Mesendoderm (in vitro differentiated cells): ENCODE results near the gene MYO1E.

Experiments
- DNase-seq: peaks from one replicate; pipeline ENCODE4 v3.0.0; 2013
- H2AK5ac ChIP-seq: 2 replicates; pipeline ENCODE4 v1.6.1; 2013; ENCODE audit warnings: low read length, inconsistent platforms
- H2BK120ac ChIP-seq: 2 replicates; pipeline ENCODE4 v1.6.1; 2013; ENCODE audit warnings: low read depth, mild to moderate bottlenecking, low read length, moderate library complexity, mixed read lengths
- H2BK15ac ChIP-seq: replicated peaks from 2 replicates; pipeline ENCODE4 v1.6.1; 2013; ENCODE audit warnings: low read depth, mild to moderate bottlenecking, moderate library complexity
- H2BK5ac ChIP-seq: 2 replicates; pipeline ENCODE4 v1.6.1; 2013; ENCODE audit warnings: low read length, inconsistent platforms
- H3K18ac ChIP-seq: 2 replicates; pipeline ENCODE4 v1.6.1; 2013; ENCODE audit warnings: mild to moderate bottlenecking, low read length, mixed read lengths
- H3K23ac ChIP-seq: one replicate; pipeline ENCODE4 v1.6.1; 2013; ENCODE audit warnings: low read length
- H3K27ac ChIP-seq: 2 replicates; pipeline ENCODE4 v1.5.1; 2013; ENCODE audit warnings: low read depth, mild to moderate bottlenecking, inconsistent platforms, low read length, moderate library complexity
- H3K27me3 ChIP-seq: 2 replicates; pipeline ENCODE4 v1.6.1; 2013; ENCODE audit warnings: low read length, control low read depth, mild to moderate bottlenecking, inconsistent platforms; ENCODE audit not compliant: insufficient read depth, poor library complexity
- H3K36me3 ChIP-seq: 2 replicates; pipeline ENCODE4 v1.6.1; 2013; ENCODE audit warnings: low read length, inconsistent platforms; ENCODE audit not compliant: control insufficient read depth, insufficient read depth
- H3K4ac ChIP-seq: one replicate; pipeline ENCODE4 v1.6.1; 2013; ENCODE audit warnings: low read depth, mild to moderate bottlenecking, low read length, moderate library complexity
- H3K4me1 ChIP-seq: 2 replicates; pipeline ENCODE4 v1.6.1; 2013; ENCODE audit warnings: low read depth, low read length, inconsistent platforms; ENCODE audit not compliant: control insufficient read depth
- H3K4me2 ChIP-seq: 2 replicates; pipeline ENCODE4 v1.6.1; 2013; ENCODE audit warnings: low read length
- H3K4me3 ChIP-seq: 2 replicates; pipeline ENCODE4 v1.5.1; 2013; ENCODE audit warnings: mild to moderate bottlenecking, low read length
- H3K56ac ChIP-seq: one replicate; pipeline ENCODE4 v1.6.1; 2013; ENCODE audit warnings: low read length
- H3K79me1 ChIP-seq: 2 replicates; pipeline ENCODE4 v1.6.1; 2013; ENCODE audit warnings: low read length, inconsistent platforms
- H3K79me2 ChIP-seq: 2 replicates; pipeline ENCODE4 v1.6.1; 2013; ENCODE audit warnings: mild to moderate bottlenecking, low read length; ENCODE audit not compliant: control insufficient read depth, insufficient read depth
- H3K9ac ChIP-seq: 2 replicates; pipeline ENCODE4 v1.6.1; 2013; ENCODE audit warnings: low read length, inconsistent platforms
- H4K5ac ChIP-seq: one replicate; pipeline ENCODE4 v1.6.1; 2013; ENCODE audit warnings: low read length
- H4K8ac ChIP-seq: one replicate; pipeline ENCODE4 v1.6.1; 2013; ENCODE audit warnings: low read depth, mild to moderate bottlenecking, control low read depth, low read length, moderate library complexity
- WGBS: extraction: QIAGEN DNeasy Blood & Tissue Kit; methylation state at CpG from one replicate; pipeline ENCODE4 v1.1.7; 2013; ENCODE audit warnings: low lambda C conversion rate, missing lambda C conversion rate; ENCODE audit not compliant: insufficient coverage; ENCODE audit errors: extremely low coverage; 5-methylcytosine and 5-hydroxymethylcytosine counted together

The MYO1E gene

DNA sequence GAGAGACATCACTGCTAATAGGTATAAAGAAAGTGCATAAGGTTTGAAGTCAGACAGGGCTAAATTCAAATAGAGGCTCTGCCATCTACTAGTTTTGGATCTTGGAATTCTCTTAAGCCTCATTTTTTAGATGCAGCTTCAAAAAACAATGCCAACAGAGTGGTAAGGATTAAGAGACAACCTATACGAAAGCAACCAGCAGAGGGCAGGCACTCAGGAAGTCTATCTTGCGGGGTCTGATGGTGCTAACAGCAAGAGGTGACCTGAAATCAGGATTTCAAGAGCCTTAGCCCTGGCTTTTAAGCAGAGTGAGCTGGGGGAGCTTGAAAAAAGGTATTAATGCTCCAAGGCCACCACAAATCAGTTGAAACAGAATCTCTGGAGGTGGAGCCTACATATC, 125.3 kb downstream of the MYO1E start:
- no peak overlapping the region for H4K8ac ChIP-seq
- H3K27me3 ChIP-seq: no peaks in the 10 kb centered on the region
- H3K23ac ChIP-seq: no peak overlapping the region
- H3K4ac ChIP-seq: no peak overlapping the region
- H2BK15ac ChIP-seq: no peak overlapping the region
- WGBS: no CpG with 5 or more reads among the region's 2 CpGs
- H4K5ac ChIP-seq: no peak overlapping the region
- no peak overlapping the region for H3K4me3 ChIP-seq
- no peak overlapping the region for H3K56ac ChIP-seq
- H3K4me2 ChIP-seq: no peak overlapping the region
- H3K79me1 ChIP-seq: no peaks in the 10 kb centered on the region
- no peaks in the 10 kb centered on the region for H3K4me1 ChIP-seq
- no peak overlapping the region for H3K9ac ChIP-seq
- no peak overlapping the region for H2AK5ac ChIP-seq
- no peaks in the 10 kb centered on the region for H3K36me3 ChIP-seq
- no peak overlapping the region for H3K18ac ChIP-seq
- no peak overlapping the region for H2BK5ac ChIP-seq
- H2BK120ac ChIP-seq: no peak overlapping the region
- H3K79me2 ChIP-seq: no peaks in the 10 kb centered on the region
- no peak overlapping the region for H3K27ac ChIP-seq
- peak; percentile 83 for DNase-seq

DNA sequence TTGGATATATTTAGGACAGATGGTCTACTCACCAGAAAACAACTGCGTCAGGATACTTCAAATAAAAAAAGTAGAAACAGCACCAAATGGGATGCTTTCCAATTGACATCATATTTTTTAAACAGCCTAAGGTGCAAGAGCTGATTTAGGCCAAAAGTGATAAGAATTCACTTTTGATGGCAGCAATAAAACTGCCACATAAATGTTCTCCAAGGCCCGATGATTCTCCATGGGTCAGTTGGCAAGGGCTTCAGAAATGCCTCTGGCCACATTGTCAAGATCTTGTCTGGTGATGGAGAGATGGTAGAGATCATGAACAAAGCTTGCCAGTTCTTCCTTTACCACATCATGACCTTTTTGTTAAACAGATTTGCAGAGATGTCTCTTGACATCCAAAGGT, 127.1 kb downstream of the MYO1E start:
- Histone ChIP-seq H3K4me1 (no peaks in the 10 kb centered on the region), H3K4me3 (no peak overlapping the region), H3K23ac (no peak overlapping the region), H3K4ac (no peak overlapping the region), H2BK5ac (no peak overlapping the region), H4K8ac (no peak overlapping the region), H2AK5ac (no peak overlapping the region), H3K56ac (no peak overlapping the region), H4K5ac (no peak overlapping the region), H3K27me3 (no peaks in the 10 kb centered on the region), H3K4me2 (no peak overlapping the region), H3K79me1 (no peaks in the 10 kb centered on the region), H3K36me3 (no peaks in the 10 kb centered on the region), H3K79me2 (no peaks in the 10 kb centered on the region), H3K18ac (no peak overlapping the region), H3K9ac (no peak overlapping the region), H2BK15ac (no peak overlapping the region), H2BK120ac (no peak overlapping the region), H3K27ac (no peak overlapping the region)
- no peak for DNase-seq
- WGBS: no CpG with 5 or more reads among the region's 2 CpGs

DNA sequence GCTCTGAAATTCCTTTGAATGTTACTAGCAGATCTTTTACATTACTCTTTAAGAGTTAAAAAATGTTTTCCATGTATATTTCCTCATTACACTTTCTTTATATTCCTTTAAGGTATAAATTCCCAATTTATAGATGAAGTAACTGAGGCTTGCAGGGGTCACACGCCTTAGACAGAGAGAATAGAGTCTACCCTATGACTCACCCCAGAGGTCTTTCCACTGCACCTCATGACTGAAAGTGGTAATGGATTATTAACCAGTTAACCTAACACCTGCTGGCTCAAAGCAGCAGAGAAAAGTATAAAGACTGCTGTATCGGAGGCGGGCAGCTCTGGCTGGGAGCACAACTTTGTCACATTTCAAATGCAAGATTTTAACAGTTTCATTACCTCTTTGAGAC, 128.3 kb downstream of the MYO1E start:
- H2AK5ac ChIP-seq: no peak overlapping the region
- H3K4me3 ChIP-seq: no peak overlapping the region
- no peak overlapping the region for H4K8ac ChIP-seq
- H3K27me3 ChIP-seq: no peaks in the 10 kb centered on the region
- H4K5ac ChIP-seq: no peak overlapping the region
- H3K4me1 ChIP-seq: no peaks in the 10 kb centered on the region
- H3K79me1 ChIP-seq: no peaks in the 10 kb centered on the region
- WGBS: no CpG with 5 or more reads among the region's 3 CpGs
- no peak overlapping the region for H2BK15ac ChIP-seq
- H3K4ac ChIP-seq: no peak overlapping the region
- H2BK120ac ChIP-seq: no peak overlapping the region
- H3K18ac ChIP-seq: no peak overlapping the region
- DNase-seq: no peak
- no peak overlapping the region for H3K4me2 ChIP-seq
- H3K27ac ChIP-seq: no peak overlapping the region
- H3K9ac ChIP-seq: no peak overlapping the region
- H3K56ac ChIP-seq: no peak overlapping the region
- no peaks in the 10 kb centered on the region for H3K79me2 ChIP-seq
- H3K36me3 ChIP-seq: no peaks in the 10 kb centered on the region
- no peak overlapping the region for H2BK5ac ChIP-seq
- H3K23ac ChIP-seq: no peak overlapping the region

DNA sequence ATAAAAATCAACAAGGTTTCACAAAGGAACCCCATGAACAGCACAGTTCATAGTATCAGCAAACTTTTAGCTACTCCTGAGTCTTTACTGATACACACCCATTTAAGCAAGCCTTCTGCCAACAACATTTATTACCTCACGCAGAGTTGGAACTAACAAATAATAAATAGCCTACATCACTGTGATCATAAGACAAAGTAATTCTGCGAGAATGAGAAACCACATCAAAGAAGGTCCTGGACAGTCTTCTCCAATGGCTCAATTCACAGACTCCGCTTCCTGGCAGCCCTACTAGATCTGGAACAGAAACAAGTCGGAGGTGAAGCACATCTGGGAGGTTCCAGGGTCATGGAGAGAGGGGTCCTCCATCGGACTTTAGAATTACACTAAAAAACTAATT, 129.0 kb downstream of the MYO1E start:
- no peak overlapping the region for H3K9ac ChIP-seq
- no peaks in the 10 kb centered on the region for H3K79me1 ChIP-seq
- H2BK15ac ChIP-seq: no peak overlapping the region
- no peaks in the 10 kb centered on the region for H3K79me2 ChIP-seq
- no peak overlapping the region for H3K56ac ChIP-seq
- no peak overlapping the region for H3K23ac ChIP-seq
- H2BK5ac ChIP-seq: no peak overlapping the region
- H3K18ac ChIP-seq: no peak overlapping the region
- H3K4ac ChIP-seq: no peak overlapping the region
- no peak overlapping the region for H4K5ac ChIP-seq
- WGBS: no CpG with 5 or more reads among the region's 5 CpGs
- no peak overlapping the region for H3K4me3 ChIP-seq
- no peak overlapping the region for H2AK5ac ChIP-seq
- no peaks in the 10 kb centered on the region for H3K4me1 ChIP-seq
- H4K8ac ChIP-seq: no peak overlapping the region
- no peak for DNase-seq
- no peaks in the 10 kb centered on the region for H3K36me3 ChIP-seq
- no peak overlapping the region for H3K27ac ChIP-seq
- H3K4me2 ChIP-seq: no peak overlapping the region
- no peak overlapping the region for H2BK120ac ChIP-seq
- no peaks in the 10 kb centered on the region for H3K27me3 ChIP-seq

DNA sequence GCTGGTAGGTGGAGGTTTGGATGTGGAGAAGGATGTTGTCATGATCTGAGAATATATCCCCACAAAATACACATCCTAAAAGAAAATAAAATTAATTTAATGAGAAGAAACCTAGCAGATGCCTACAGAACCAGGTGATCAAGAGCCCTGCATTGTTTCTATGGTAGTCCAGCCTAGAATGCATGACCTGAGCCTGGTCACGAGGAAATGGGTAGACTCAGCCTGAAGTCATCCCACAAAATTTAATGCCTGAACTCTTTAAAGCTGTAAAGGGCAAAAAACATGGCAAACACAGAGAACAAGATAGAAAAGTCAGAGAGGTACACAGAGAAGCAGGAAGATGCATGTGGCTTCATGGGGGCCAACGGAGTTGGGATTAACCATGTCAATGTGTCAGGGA, 130.0 kb downstream of the MYO1E start:
- Histone ChIP-seq H2BK5ac (no peak overlapping the region), H4K8ac (no peak overlapping the region), H2BK120ac (no peak overlapping the region), H3K56ac (no peak overlapping the region), H3K4me3 (no peak overlapping the region), H3K4ac (peak overlapping the region; percentile 31), H4K5ac (no peak overlapping the region), H3K9ac (no peak overlapping the region), H2BK15ac (no peak overlapping the region), H3K79me2 (no peaks in the 10 kb centered on the region), H3K27me3 (no peaks in the 10 kb centered on the region), H3K18ac (no peak overlapping the region), H3K27ac (no peak overlapping the region), H3K36me3 (no peaks in the 10 kb centered on the region), H3K23ac (no peak overlapping the region), H3K79me1 (no peaks in the 10 kb centered on the region), H3K4me1 (no peaks in the 10 kb centered on the region), H2AK5ac (no peak overlapping the region), H3K4me2 (no peak overlapping the region)
- DNase-seq: no peak
- no CpG with 5 or more reads among the region's 2 CpGs for WGBS

DNA sequence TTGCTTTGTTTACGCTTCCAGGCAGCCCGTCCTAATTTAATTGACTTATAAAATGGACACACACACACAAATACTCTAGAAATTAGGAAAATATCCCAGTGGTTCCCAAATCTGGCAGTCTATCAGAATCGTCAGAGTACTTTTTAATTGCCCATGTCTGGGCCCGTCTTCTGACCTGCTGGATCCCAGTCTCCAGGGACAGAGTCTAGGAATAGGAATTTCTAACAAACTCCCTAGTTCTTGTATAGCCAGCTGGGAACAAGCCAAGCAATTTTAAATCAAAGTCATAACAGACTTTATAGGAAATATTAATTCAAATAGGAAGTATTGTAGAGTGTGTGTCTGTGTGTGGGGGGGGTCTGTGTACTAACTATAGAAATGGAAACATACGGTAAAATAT, 132.6 kb downstream of the MYO1E start:
- no peak for DNase-seq
- no peak overlapping the region for H2BK5ac ChIP-seq
- H3K79me1 ChIP-seq: no peaks in the 10 kb centered on the region
- H3K18ac ChIP-seq: no peak overlapping the region
- no peak overlapping the region for H3K23ac ChIP-seq
- H3K4me1 ChIP-seq: no peaks in the 10 kb centered on the region
- no peak overlapping the region for H2AK5ac ChIP-seq
- H3K36me3 ChIP-seq: no peaks in the 10 kb centered on the region
- no peaks in the 10 kb centered on the region for H3K79me2 ChIP-seq
- no peaks in the 10 kb centered on the region for H3K27me3 ChIP-seq
- no peak overlapping the region for H3K4ac ChIP-seq
- H4K8ac ChIP-seq: no peak overlapping the region
- WGBS: no CpG with 5 or more reads among the region's 5 CpGs
- H3K9ac ChIP-seq: no peak overlapping the region
- no peak overlapping the region for H4K5ac ChIP-seq
- H3K27ac ChIP-seq: no peak overlapping the region
- H3K4me3 ChIP-seq: no peak overlapping the region
- no peak overlapping the region for H3K56ac ChIP-seq
- H2BK15ac ChIP-seq: no peak overlapping the region
- no peak overlapping the region for H2BK120ac ChIP-seq
- no peak overlapping the region for H3K4me2 ChIP-seq
